A549 (cell line): ENCODE data around the gene ARSJ. TPM values are rescaled to one million over a fixed set of nuclear protein-coding genes. Genes with fewer than 3 reads are reported as not detected.

ENCODE experiments used
- ATAC-seq, 2 experiments: fragments of 200-7000 bp in 1 of 2; fragments of >200 bp in 1 of 2; cut with Nextera tagmentation in 1 of 2; cut with Tn5 transposase in 1 of 2; 3 replicates each; pipeline versions ENCODE4 v1.8.0 to v1.9.1; 2018 to 2020; ENCODE audit warnings: mild to moderate bottlenecking in 1 of 2, moderate library complexity in 1 of 2
- CTCF ChIA-PET: fragments of 300-600 bp; sonication (Branson Sonifier 250); formaldehyde crosslinking; extraction: SDS; loops from one replicate; lab custom pipeline; 2021; ENCODE audit warnings: antibody characterized with exemption, inconsistent platforms; lab: Yijun Ruan, JAX
- POLR2A ChIA-PET: fragments of 350-600 bp; formaldehyde crosslinking; extraction: SDS; loops from one replicate; lab custom pipeline; 2021; ENCODE audit warnings: antibody characterized with exemption, inconsistent platforms; lab: Yijun Ruan, JAX
- DNase-seq, 2 experiments: peaks; one replicate each; pipeline versions ENCODE4 v3.0.0 to v3.0.0-alpha.2; 2011 to 2016; ENCODE audit warnings: low read depth in 1 of 2, low spot score in 1 of 2
- FAIRE-seq: peaks from 2 replicates; lab custom pipeline; 2011; peaks lifted over from hg19 to GRCh38; lab: Jason Lieb, UNC
- H3K27ac ChIP-seq, 2 experiments: fragments of >200 bp; sonication (Bioruptor Twin); formaldehyde crosslinking; 3 replicates each; pipeline ENCODE4 v1.5.1; 2016 to 2017
- H3K4me1 ChIP-seq: fragments of >200 bp; sonication (Bioruptor Twin); formaldehyde crosslinking; 3 replicates; pipeline ENCODE4 v1.6.1; 2016
- H3K4me2 ChIP-seq: fragments of >200 bp; sonication (Bioruptor Twin); formaldehyde crosslinking; 3 replicates; pipeline ENCODE4 v1.6.1; 2016
- H3K4me3 ChIP-seq: fragments of >200 bp; sonication (Bioruptor Twin); formaldehyde crosslinking; 3 replicates; pipeline ENCODE4 v1.5.1; 2016
- H3K9me3 ChIP-seq: fragments of >200 bp; sonication (Bioruptor Twin); formaldehyde crosslinking; 3 replicates; pipeline ENCODE4 v1.6.1; 2016
- CBX8 ChIP-seq: fragments of 200-600 bp; sonication (generic); IDR thresholded peaks from 2 replicates; pipeline ENCODE4 v1.6.1; 2016
- CEBPB ChIP-seq, 2 experiments: fragments of >200 bp in 1 of 2; sonication (Bioruptor Twin) in 1 of 2; formaldehyde crosslinking in 1 of 2; IDR thresholded peaks; 2 replicates each; pipeline ENCODE4 v1.6.1; 2012 to 2016
- CTCF ChIP-seq: fragments of >200 bp; sonication (Bioruptor Twin); formaldehyde crosslinking; IDR thresholded peaks from 3 replicates; pipeline ENCODE4 v1.5.1; 2016
- E2F6 ChIP-seq: IDR thresholded peaks from 2 replicates; pipeline ENCODE4 v1.6.1; 2012; ENCODE audit warnings: low read depth, borderline replicate concordance
- FOSB ChIP-seq: fragments of 250-450 bp; sonication (Bioruptor Pico); IDR thresholded peaks from 2 replicates; pipeline ENCODE4 v1.5.0; 2020; ENCODE audit warnings: mild to moderate bottlenecking, moderate library complexity
- FOSL2 ChIP-seq, 2 experiments: fragments of 450-650 bp in 1 of 2; fragments of >200 bp in 1 of 2; sonication (Bioruptor Twin) in 1 of 2; formaldehyde crosslinking; IDR thresholded peaks; 2 replicates each; pipeline versions ENCODE4 v1.5.0 to v1.6.1; 2016 to 2020; ENCODE audit warnings: mild to moderate bottlenecking in 1 of 2, moderate library complexity in 1 of 2
- GATA3 ChIP-seq: IDR thresholded peaks from 2 replicates; pipeline ENCODE4 v1.6.1; 2012; ENCODE audit warnings: borderline replicate concordance
- HOXA7 ChIP-seq: fragments of 250-450 bp; sonication (Bioruptor Pico); IDR thresholded peaks from 2 replicates; pipeline ENCODE4 v1.5.0; 2020; ENCODE audit warnings: mild to moderate bottlenecking, moderate library complexity
- HOXB5 ChIP-seq: fragments of 250-450 bp; sonication (Bioruptor Pico); IDR thresholded peaks from 2 replicates; pipeline ENCODE4 v1.5.0; 2020; ENCODE audit warnings: mild to moderate bottlenecking, moderate library complexity
- MAFK ChIP-seq: fragments of 450-650 bp; IDR thresholded peaks from 2 replicates; pipeline ENCODE4 v1.6.1; 2014; ENCODE audit not compliant: partially characterized antibody
- NFE2L2 ChIP-seq: fragments of 150-350 bp; conservative IDR thresholded peaks from 2 replicates; pipeline ENCODE4 v1.6.1; 2014; ENCODE audit warnings: low read length
- PBX3 ChIP-seq: IDR thresholded peaks from 2 replicates; pipeline ENCODE4 v1.6.1; 2012
- POLR2AphosphoS2 ChIP-seq: conservative IDR thresholded peaks from 2 replicates; pipeline ENCODE4 v1.6.1; 2012; ENCODE audit warnings: low read length, improper control_type of control experiment, inconsistent platforms
- ZC3H11A ChIP-seq: fragments of 450-650 bp; IDR thresholded peaks from 2 replicates; pipeline ENCODE4 v1.6.1; 2014; ENCODE audit warnings: antibody characterized with exemption, mild to moderate bottlenecking
- ZFP36 ChIP-seq: fragments of 450-650 bp; IDR thresholded peaks from 2 replicates; pipeline ENCODE4 v1.6.1; 2014; ENCODE audit warnings: borderline replicate concordance; ENCODE audit not compliant: partially characterized antibody
- ZNF302 ChIP-seq: fragments of 250-450 bp; sonication (Bioruptor Pico); IDR thresholded peaks from 2 replicates; pipeline ENCODE4 v1.9.0; 2021; ENCODE audit warnings: inconsistent platforms, mild to moderate bottlenecking, moderate library complexity
- WGBS: methylation state at CpG from one replicate; pipeline ENCODE4 v1.1.6; 2017; ENCODE audit errors: missing lambda C conversion rate; 5-methylcytosine and 5-hydroxymethylcytosine counted together
- polyA plus RNA-seq, 4 experiments: library from polyadenylated mRNA; depleted of rRNA in 3 of 4; stranded (reverse); fragments of >200 nt; fragmentation: RNase III in 1 of 4; extraction: RNeasy Plus Mini Kit Qiagen cat#74134 plus additional on column Dnase treatment in 1 of 4; gene quantifications; 2 replicates in 3 of 4; 3 replicates in 1 of 4; pipeline ENCODE4 v1.2.3, GENCODE V29; 2011 to 2017
- TF ChIP-seq, protein P1 (sequence below): IDR thresholded peaks from 2 replicates; pipeline ENCODE4 v1.6.1; 2012
- TF ChIP-seq, protein P2 (sequence below): fragments of >200 bp; sonication (Bioruptor Twin); formaldehyde crosslinking; IDR thresholded peaks from 3 replicates; pipeline ENCODE4 v1.6.1; 2016
- TF ChIP-seq, protein P3 (sequence below): fragments of >200 bp; sonication (Bioruptor Twin); formaldehyde crosslinking; IDR thresholded peaks from 2 replicates; pipeline ENCODE4 v1.6.1; 2016
- TF ChIP-seq, protein P4 (sequence below): fragments of 200-600 bp; sonication (generic); IDR thresholded peaks from 2 replicates; pipeline ENCODE4 v1.6.1; 2016; ENCODE audit warnings: antibody characterized with exemption, mild to moderate bottlenecking, moderate library complexity
- TF ChIP-seq, protein P5 (sequence below): fragments of 250-450 bp; sonication (Bioruptor Pico); IDR thresholded peaks from 2 replicates; pipeline ENCODE4 v1.5.0; 2021; ENCODE audit warnings: mild to moderate bottlenecking, moderate library complexity, borderline replicate concordance

The ARSJ gene
- polyA plus RNA-seq, 2 of the 4 experiments (the other 2 are of a cell fraction): 3.0 to 8.6 TPM

- ChIA-PET CTCF (interaction anchor here (0.7 kb wide), 1 partner anchor 27 kb away, joined by 3 read pairs; no protein-coding TSS in a partner anchor), POLR2A (no interaction called here)
- no peak for TF ChIP-seq ZFP36
- TF ChIP-seq MAFK: no peak
- TF ChIP-seq CTCF: no peak
- no peak for TF ChIP-seq CEBPB (IDR thresholded peaks at IDR 0.05)
- TF ChIP-seq, protein P1, sequence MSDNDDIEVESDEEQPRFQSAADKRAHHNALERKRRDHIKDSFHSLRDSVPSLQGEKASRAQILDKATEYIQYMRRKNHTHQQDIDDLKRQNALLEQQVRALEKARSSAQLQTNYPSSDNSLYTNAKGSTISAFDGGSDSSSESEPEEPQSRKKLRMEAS: no peak
- TF ChIP-seq, protein P2, sequence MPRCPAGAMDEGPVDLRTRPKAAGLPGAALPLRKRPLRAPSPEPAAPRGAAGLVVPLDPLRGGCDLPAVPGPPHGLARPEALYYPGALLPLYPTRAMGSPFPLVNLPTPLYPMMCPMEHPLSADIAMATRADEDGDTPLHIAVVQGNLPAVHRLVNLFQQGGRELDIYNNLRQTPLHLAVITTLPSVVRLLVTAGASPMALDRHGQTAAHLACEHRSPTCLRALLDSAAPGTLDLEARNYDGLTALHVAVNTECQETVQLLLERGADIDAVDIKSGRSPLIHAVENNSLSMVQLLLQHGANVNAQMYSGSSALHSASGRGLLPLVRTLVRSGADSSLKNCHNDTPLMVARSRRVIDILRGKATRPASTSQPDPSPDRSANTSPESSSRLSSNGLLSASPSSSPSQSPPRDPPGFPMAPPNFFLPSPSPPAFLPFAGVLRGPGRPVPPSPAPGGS: no peak
- no peak for TF ChIP-seq ZNF302 (CRISPR knock-in tag)
- TF ChIP-seq FOSL2 (IDR thresholded peaks at IDR 0.05): no peak
- no peak for TF ChIP-seq FOSL2 (CRISPR knock-in tag; IDR thresholded peaks at IDR 0.05)
- no peak for TF ChIP-seq POLR2AphosphoS2
- TF ChIP-seq, protein P3, sequence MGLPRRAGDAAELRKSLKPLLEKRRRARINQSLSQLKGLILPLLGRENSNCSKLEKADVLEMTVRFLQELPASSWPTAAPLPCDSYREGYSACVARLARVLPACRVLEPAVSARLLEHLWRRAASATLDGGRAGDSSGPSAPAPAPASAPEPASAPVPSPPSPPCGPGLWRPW: no peak
- TF ChIP-seq E2F6: no peak
- no peak for TF ChIP-seq HOXA7 (CRISPR knock-in tag)
- TF ChIP-seq PBX3: no peak
- no peak for TF ChIP-seq GATA3
- no peak for FAIRE-seq
- no peak overlapping the region for H3K27ac ChIP-seq
- no peak overlapping the region for H3K4me2 ChIP-seq
- no peak overlapping the region for H3K4me3 ChIP-seq
- no peak for DNase-seq
- H3K9me3 ChIP-seq: no peaks in the 10 kb centered on the region
- 0 out of 3 replicates have a peak, but pooled peaks cover 5% of the 10 kb centered on the region for H3K4me1 ChIP-seq
- 95% methylated on average over 4 of the region's 4 CpGs for WGBS
- ATAC-seq: no peak
Measured at GRCh38 chr4:113982181-113982580, 2.7 kb upstream of the ARSJ start.

DNA sequence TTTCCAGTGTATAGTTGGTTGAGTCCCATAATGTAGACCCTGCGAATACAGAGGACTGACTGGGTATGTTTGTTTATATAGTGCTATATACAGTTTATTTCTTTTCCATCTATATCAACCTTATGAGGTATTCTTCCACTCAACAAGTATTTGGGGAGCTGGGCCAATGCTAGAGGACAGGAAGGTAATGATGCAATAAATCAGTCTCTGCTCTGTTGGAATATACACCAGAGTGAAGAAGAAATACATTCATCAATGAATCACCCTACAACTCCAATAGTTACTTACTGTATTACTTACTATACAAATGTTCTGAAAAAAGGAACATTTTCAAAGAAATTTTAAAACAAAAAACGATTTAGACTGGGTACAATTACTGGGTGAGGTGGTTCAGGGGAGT, 2.1 kb upstream of the ARSJ start:
- Histone ChIP-seq H3K4me1 (peaks cover 10% of the 10 kb centered on the region; the same call in 1 of the 3 replicates), H3K27ac (no peak overlapping the region), H3K4me3 (no peak overlapping the region), H3K9me3 (no peaks in the 10 kb centered on the region), H3K4me2 (no peak overlapping the region)
- POLR2A ChIA-PET: no interaction called here
- CTCF ChIA-PET: interaction anchor here (0.7 kb wide), 1 partner anchor 26 kb away, joined by 3 read pairs; no protein-coding TSS in a partner anchor
- DNase-seq (no peak), FAIRE-seq (no peak), ATAC-seq (no peak)
- 65% methylated on average over 2 of the region's 2 CpGs for WGBS
- TF ChIP-seq FOSB (CRISPR knock-in tag) (no peak), ZNF302 (CRISPR knock-in tag) (no peak), NFE2L2 (no peak), CEBPB (IDR thresholded peaks at IDR 0.05) (no peak), ZC3H11A (no peak), CBX8 (no peak), HOXB5 (CRISPR knock-in tag) (no peak)
- TF ChIP-seq, protein P1: no peak
- TF ChIP-seq, protein P4, sequence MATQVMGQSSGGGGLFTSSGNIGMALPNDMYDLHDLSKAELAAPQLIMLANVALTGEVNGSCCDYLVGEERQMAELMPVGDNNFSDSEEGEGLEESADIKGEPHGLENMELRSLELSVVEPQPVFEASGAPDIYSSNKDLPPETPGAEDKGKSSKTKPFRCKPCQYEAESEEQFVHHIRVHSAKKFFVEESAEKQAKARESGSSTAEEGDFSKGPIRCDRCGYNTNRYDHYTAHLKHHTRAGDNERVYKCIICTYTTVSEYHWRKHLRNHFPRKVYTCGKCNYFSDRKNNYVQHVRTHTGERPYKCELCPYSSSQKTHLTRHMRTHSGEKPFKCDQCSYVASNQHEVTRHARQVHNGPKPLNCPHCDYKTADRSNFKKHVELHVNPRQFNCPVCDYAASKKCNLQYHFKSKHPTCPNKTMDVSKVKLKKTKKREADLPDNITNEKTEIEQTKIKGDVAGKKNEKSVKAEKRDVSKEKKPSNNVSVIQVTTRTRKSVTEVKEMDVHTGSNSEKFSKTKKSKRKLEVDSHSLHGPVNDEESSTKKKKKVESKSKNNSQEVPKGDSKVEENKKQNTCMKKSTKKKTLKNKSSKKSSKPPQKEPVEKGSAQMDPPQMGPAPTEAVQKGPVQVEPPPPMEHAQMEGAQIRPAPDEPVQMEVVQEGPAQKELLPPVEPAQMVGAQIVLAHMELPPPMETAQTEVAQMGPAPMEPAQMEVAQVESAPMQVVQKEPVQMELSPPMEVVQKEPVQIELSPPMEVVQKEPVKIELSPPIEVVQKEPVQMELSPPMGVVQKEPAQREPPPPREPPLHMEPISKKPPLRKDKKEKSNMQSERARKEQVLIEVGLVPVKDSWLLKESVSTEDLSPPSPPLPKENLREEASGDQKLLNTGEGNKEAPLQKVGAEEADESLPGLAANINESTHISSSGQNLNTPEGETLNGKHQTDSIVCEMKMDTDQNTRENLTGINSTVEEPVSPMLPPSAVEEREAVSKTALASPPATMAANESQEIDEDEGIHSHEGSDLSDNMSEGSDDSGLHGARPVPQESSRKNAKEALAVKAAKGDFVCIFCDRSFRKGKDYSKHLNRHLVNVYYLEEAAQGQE: no peak
- TF ChIP-seq, protein P5, sequence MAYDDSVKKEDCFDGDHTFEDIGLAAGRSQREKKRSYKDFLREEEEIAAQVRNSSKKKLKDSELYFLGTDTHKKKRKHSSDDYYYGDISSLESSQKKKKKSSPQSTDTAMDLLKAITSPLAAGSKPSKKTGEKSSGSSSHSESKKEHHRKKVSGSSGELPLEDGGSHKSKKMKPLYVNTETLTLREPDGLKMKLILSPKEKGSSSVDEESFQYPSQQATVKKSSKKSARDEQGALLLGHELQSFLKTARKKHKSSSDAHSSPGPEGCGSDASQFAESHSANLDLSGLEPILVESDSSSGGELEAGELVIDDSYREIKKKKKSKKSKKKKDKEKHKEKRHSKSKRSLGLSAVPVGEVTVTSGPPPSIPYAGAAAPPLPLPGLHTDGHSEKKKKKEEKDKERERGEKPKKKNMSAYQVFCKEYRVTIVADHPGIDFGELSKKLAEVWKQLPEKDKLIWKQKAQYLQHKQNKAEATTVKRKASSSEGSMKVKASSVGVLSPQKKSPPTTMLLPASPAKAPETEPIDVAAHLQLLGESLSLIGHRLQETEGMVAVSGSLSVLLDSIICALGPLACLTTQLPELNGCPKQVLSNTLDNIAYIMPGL (CRISPR knock-in tag): no peak
- TF ChIP-seq, protein P3: no peak
